Endothelial cell of umbilical vein (primary cell): ENCODE results near the gene ATN1. TPM values are rescaled to one million over a fixed set of nuclear protein-coding genes. Genes with fewer than 3 reads are reported as not detected.
"Not testable (repeated sequence)": the region's sequence is repeated elsewhere in the genome, so short reads cannot be mapped to it uniquely, and the experiment has no call there.

Source experiments
- BruUV-seq: library from RNA; stranded (reverse); fragments of 400-500 nt; replicated peaks from 2 replicates; lab custom pipeline; 2021; lab: Mats Ljungman, UMichigan
- CTCF ChIA-PET: fragments of 300-600, 350-600 bp; sonication (Branson Sonifier 250); formaldehyde crosslinking; loops from one replicate; lab custom pipeline; 2021; ENCODE audit warnings: antibody characterized with exemption, inconsistent platforms; lab: Charles Lee
- POLR2A ChIA-PET: fragments of 300-600, 350-600 bp; sonication (Branson Sonifier 250); formaldehyde crosslinking; loops from one replicate; lab custom pipeline; 2021; ENCODE audit warnings: antibody characterized with exemption, inconsistent platforms; lab: Charles Lee
- DNase-seq: peaks from one replicate; pipeline ENCODE4 v3.0.0-alpha.2; 2011; ENCODE audit warnings: low read depth, low spot score
- FAIRE-seq: peaks from 2 replicates; lab custom pipeline; 2011; peaks lifted over from hg19 to GRCh38; lab: Jason Lieb, UNC
- H2AFZ ChIP-seq: 2 replicates; pipeline ENCODE4 v1.6.0; 2012; ENCODE audit warnings: low read depth, low read length, control low read depth, inconsistent platforms
- H3K27ac ChIP-seq: 2 replicates; pipeline ENCODE4 v1.5.1; 2011; ENCODE audit warnings: low read depth, mild to moderate bottlenecking, control low read depth, low read length, moderate library complexity; ENCODE audit not compliant: insufficient read depth
- H3K27me3 ChIP-seq, 2 experiments: 2 replicates each; pipeline versions ENCODE4 v1.6.0 to v1.6.1; 2011; ENCODE audit warnings: low read length in 2 of 2, mixed read lengths in 1 of 2; ENCODE audit not compliant: control insufficient read depth in 2 of 2, insufficient read depth in 2 of 2
- H3K36me3 ChIP-seq, 2 experiments: 2 replicates in 1 of 2; 3 replicates in 1 of 2; pipeline ENCODE4 v1.5.1; 2011; ENCODE audit warnings: low read length in 2 of 2, mild to moderate bottlenecking in 1 of 2, moderate library complexity in 1 of 2; ENCODE audit not compliant: control insufficient read depth in 2 of 2, insufficient read depth in 2 of 2; ENCODE audit errors: extremely low read depth in 1 of 2
- H3K4me1 ChIP-seq: 3 replicates; pipeline ENCODE4 v1.5.1; 2011; ENCODE audit warnings: mild to moderate bottlenecking, low read length; ENCODE audit not compliant: control insufficient read depth, insufficient read depth; ENCODE audit errors: extremely low read depth
- H3K4me2 ChIP-seq: 2 replicates; pipeline ENCODE4 v1.6.1; 2011; ENCODE audit warnings: low read length, control low read depth, mixed read lengths; ENCODE audit not compliant: insufficient read depth
- H3K4me3 ChIP-seq, 3 experiments: fragments of 200-600 bp in 1 of 3; sonication (generic), shearing (Covaris generic) in 1 of 3; replicated peaks in 1 of 3; 2 replicates each; pipeline ENCODE4 v1.5.1; 2011 to 2016; ENCODE audit warnings: control low read depth in 3 of 3, low read length in 3 of 3, mild to moderate bottlenecking in 2 of 3, inconsistent platforms in 1 of 3, low read depth in 1 of 3, moderate library complexity in 1 of 3; ENCODE audit not compliant: insufficient read depth in 1 of 3
- H3K79me2 ChIP-seq: 2 replicates; pipeline ENCODE4 v1.6.0; 2012; ENCODE audit warnings: low read length, inconsistent platforms; ENCODE audit not compliant: control insufficient read depth, insufficient read depth
- H3K9ac ChIP-seq: replicated peaks from 2 replicates; pipeline ENCODE3; 2011; ENCODE audit warnings: low read length, control low read depth; ENCODE audit not compliant: insufficient read depth; ENCODE audit errors: extremely low read depth
- H3K9me1 ChIP-seq: replicated peaks from 3 replicates; pipeline ENCODE4 v1.6.0; 2011; ENCODE audit warnings: mild to moderate bottlenecking, low read length; ENCODE audit not compliant: control insufficient read depth, insufficient read depth; ENCODE audit errors: extremely low read depth
- H3K9me3 ChIP-seq: replicated peaks from 2 replicates; pipeline ENCODE4 v1.5.1; 2012; ENCODE audit warnings: low read length, inconsistent platforms; ENCODE audit not compliant: control insufficient read depth, insufficient read depth
- H4K20me1 ChIP-seq: replicated peaks from 2 replicates; pipeline ENCODE3; 2011; ENCODE audit warnings: mild to moderate bottlenecking, low read length; ENCODE audit not compliant: control insufficient read depth, insufficient read depth; ENCODE audit errors: extremely low read depth
- EZH2 ChIP-seq: IDR thresholded peaks from 2 replicates; pipeline ENCODE4 v1.6.1; 2012; ENCODE audit warnings: borderline replicate concordance, low read depth, mild to moderate bottlenecking, moderate library complexity, low read length, inconsistent platforms; ENCODE audit not compliant: severe bottlenecking
- MYC ChIP-seq: IDR thresholded peaks from one replicate; pipeline ENCODE4 v1.6.1; 2011; ENCODE audit warnings: mild to moderate bottlenecking, low read depth, low read length
- POLR2A ChIP-seq: IDR thresholded peaks from 2 replicates; pipeline ENCODE4 v1.6.1; 2012; ENCODE audit warnings: low read depth, mild to moderate bottlenecking, control low read depth, low read length
- dilution Hi-C: fragments of 300-500 bp; cut with MboI; formaldehyde crosslinking; loops from one replicate; pipeline ENCODE4 v1.15.0; 2019; ENCODE audit warnings: low sequenced_read_pairs; ENCODE audit not compliant: extremely low pct_ligation_motif_present
- intact Hi-C: fragments of 100-400 bp; cut with micrococcal nuclease; formaldehyde crosslinking; loops from one replicate; pipeline ENCODE4 v1.10.0; 2022
- polyA plus RNA-seq, 4 experiments: library from polyadenylated mRNA; depleted of rRNA in 3 of 4; stranded (reverse) in 3 of 4; unstranded in 1 of 4; fragments of >200 nt; gene quantifications; 2 replicates each; pipeline versions ENCODE4 v1.2.1 to v1.2.3, GENCODE V29; 2011 to 2012; ENCODE audit warnings: missing spikeins in 1 of 4
- total RNA-seq: library from RNA; stranded (reverse); gene quantifications from 2 replicates; pipeline ENCODE4 v1.2.3, GENCODE V29; 2021

Gene ATN1
- total and polyA plus RNA-seq, 2 donors (not counting 3 experiments of a cell fraction or from before 2014, with no cell fraction given), result 46.4 to 117 TPM

DNA sequence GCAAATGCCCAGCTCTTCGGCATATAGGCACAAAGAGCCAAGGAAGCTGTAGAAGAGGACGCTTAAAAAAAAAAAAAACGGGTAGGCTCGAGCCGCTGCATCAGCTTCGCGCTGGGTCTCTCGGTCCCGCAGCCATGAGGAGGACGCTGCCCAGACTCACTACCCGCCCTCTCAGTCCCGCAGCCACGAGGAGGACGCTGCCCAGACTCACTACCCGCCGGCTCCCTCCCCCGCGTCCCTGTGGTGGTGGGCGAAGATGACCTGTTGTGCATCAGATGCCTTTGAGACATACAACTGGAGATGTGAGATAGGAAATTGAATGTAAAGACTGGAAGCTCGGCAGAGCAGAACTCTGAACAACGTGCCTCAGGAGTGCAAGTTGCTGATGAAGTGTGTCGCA is 43.2 kb upstream of the ATN1 start:
- BruUV-seq, result no TSS peak
- Histone ChIP-seq H3K27me3 (no peaks in the 10 kb centered on the region), H2AFZ (no peak overlapping the region), H3K79me2 (no peaks in the 10 kb centered on the region), H3K9me1 (no peaks in the 10 kb centered on the region), H3K9me3 (no peaks in the 10 kb centered on the region), H3K4me3 (no peak overlapping the region), H3K27ac (no peak overlapping the region), H3K36me3 (peaks cover 3 to 11% of the 10 kb centered on the region in 2 experiments), H3K9ac (no peak overlapping the region), H3K4me2 (no peak overlapping the region), H3K4me1 (no peaks in the 10 kb centered on the region), H4K20me1 (no peaks in the 10 kb centered on the region)
- dilution Hi-C loops (no loop called here), intact Hi-C loops (no loop called here)
- no peak for FAIRE-seq
- no peak for TF ChIP-seq EZH2
- no peak for TF ChIP-seq POLR2A
- TF ChIP-seq MYC, result no peak
- ChIA-PET CTCF (interaction anchor here (0.7 kb wide), 1 partner anchor 16 kb away, joined by 3 read pairs; no protein-coding TSS in a partner anchor), POLR2A (no interaction called here)
- DNase-seq, result no peak

DNA sequence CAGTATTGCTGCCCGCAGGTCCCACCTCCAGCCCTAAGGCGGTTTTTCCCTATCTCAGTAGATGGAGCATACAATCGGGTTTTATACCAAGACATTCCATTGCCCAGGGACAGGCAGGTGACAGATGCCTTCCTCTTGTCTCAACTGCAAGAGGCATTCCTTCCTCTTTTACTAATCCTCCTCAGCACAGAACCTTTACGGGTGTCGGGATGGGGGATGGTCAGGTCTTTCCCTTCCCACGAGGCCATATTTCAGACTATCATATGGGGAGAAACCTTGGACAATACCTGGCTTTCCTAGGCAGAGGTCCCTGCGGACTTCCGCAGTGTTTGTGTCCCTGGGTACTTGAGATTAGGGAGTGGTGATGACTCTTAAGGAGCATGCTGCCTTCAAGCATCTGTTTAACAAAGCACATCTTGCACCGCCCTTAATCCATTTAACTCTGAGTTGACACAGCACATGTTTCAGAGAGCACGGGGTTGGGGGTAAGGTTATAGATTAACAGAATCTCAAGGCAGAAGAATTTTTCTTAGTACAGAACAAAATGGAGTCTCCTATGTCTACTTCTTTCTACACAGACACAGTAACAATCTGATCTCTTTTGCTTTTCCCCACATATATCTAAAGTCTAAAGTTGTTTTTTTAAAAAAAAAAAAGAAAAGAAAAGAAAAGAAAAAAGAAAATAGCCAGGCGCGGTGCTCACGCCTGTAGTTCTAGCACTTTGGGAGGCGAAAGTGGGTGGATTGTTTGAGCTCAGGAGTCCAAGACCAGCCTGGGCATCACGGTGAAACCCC is 41.4 kb upstream of the ATN1 start:
- H3K9me1 ChIP-seq, intact Hi-C loops, H4K20me1 ChIP-seq, dilution Hi-C loops, H3K27me3 ChIP-seq, H3K4me2 ChIP-seq, CTCF ChIA-PET, POLR2A ChIA-PET, H3K9ac ChIP-seq, H3K9me3 ChIP-seq, H3K4me1 ChIP-seq, H3K27ac ChIP-seq, H3K79me2 ChIP-seq, FAIRE-seq, H2AFZ ChIP-seq, BruUV-seq, DNase-seq, H3K4me3 ChIP-seq: not testable (repeated sequence)
- peaks cover 3 to 11% of the 10 kb centered on the region in 2 experiments for H3K36me3 ChIP-seq
